HK-2 (cell line): ENCODE data around the gene SLC9A3.

Experiments
- DNase-seq: peaks from one replicate; pipeline ENCODE4 v3.0.0-alpha.2; 2018; ENCODE audit not compliant: unreplicated experiment

SLC9A3 gene

DNA sequence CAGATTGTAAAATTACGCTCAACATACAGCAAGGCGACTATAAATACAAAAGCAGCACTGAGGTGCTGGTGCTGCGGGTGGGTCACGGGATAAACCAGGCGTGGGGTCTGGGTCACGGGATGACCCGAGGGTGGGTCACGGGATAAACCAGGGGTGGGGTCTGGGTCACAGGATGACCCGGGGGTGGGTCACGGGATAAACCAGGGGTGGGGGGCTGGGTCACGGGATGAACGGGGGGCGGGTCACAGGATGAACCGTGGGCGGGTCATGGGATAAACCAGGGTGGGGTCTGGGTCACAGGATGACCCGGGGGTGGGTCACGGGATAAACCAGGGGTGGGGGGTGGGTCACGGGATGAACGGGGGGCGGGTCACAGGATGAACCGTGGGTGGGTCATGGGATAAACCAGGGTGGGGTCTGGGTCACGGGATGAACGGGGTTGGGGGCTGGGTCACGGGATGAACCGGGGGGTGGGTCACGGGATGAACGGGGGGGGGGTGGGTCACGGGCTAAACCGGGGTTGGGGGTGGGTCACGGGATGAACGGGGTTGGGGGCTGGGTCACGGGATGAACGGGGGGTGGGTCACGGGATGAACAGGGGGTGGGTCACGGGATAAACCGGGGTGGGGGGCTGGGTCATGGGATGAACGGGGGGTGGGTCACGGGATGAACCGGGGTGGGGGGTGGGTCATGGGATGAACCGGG, 30.2 kb upstream of the SLC9A3 start:
- DNase-seq: no peak

DNA sequence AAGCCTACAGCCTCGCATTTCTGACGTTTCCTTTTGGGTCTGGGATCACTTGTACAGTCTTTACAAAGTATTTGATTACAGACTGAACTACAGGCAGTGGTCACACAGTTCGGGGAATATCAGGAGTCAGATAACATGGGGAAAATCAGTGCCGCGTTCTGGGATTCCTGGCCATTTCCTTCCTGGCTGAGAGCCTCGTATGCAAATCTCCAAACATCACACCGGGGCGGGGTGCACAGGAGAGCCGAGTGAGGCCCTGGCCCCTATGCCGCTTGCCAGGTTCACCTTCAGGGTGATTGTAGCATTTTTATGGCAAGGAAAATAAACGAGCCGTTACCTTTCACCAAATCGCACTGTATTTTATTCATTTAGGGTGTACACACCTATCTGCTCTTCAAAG, 29.6 kb upstream of the SLC9A3 start:
- no peak for DNase-seq

DNA sequence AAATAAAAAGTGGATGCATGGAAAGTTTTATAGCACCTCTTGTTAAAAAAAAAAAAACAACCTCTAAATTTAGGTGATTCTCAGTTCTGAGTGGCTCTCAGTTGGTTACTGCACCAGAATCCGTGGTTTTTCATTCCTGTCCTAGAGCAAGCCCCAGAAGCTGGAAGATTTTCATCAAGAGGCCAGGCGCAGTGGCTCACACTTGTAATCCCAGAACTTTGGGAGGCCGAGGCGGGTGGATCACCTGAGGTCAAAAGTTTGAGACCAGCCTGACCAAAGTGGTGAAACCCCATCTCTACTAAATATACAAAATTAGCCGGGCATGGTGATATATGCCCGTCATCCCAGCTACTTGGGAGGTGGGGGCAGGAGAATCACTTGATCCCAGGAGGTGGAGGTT, 27.2 kb upstream of the SLC9A3 start:
- DNase-seq: no peak

- DNase-seq: no peak
Observed at GRCh38 chr5:549229-549628, 25.0 kb upstream of the SLC9A3 start.

DNA sequence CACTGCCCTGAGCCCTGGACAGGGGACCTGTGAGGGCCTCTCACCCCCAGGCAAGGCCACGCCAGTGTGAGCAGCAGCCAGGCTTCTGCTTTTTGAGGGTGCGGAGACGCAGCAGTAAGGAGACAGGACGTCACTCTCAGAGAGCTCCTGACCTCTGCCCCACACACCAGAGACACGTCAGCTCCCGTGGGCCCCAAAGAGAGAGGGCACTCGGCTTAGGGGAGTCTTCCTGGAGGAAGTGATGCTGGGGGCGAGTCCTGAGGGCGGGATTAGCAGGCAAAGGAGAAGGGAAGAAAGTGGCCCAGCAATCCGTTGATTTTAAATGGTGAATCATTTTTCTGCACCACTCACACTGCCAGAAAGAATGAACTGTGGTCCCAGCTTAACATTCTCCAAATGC, 24.0 kb upstream of the SLC9A3 start:
- peak; percentile 35 for DNase-seq

DNA sequence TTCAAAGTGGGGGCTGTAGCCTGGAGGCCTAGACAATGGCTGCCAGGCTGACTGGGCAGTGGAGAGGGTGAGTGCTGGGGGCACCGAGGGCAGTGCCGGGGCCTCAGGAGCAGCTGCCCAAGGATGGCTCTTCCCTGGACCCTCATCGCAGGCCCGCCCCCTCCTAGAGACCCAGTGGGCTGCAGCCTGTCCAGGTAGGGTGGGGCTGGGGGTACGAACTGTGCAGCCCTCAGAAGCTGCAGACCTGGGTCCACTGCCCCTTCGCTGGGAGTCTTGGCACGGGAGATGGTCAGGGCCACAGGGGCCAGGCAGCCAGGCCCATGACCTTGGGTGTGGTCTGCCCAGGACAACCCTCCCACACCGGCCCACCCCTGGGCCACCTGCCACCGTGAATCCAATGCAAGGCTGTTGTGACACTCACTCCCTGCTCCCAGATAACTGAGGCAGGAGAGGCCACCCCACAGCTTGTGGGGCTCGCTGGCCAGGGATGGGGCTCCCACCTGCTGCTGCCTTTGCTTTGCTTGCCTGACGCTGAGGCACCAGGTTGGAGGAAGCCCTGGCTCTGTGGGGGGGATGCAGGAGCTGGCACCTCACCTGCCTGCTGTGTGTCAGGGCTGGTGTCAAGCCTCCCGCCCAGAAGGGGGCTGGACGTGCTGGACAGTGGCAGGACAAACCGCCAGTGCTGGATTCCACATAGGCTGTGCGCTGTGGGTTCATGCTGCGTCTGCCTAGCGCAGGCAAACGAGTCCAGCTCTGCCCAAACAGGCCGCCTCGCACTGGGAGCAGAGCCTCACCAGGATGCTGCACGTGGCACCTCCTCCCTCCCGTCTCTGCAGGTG, 23.1 kb upstream of the SLC9A3 start:
- no peak for DNase-seq

- no peak for DNase-seq
Observed at GRCh38 chr5:546376-546908, 22.2 kb upstream of the SLC9A3 start.

DNA sequence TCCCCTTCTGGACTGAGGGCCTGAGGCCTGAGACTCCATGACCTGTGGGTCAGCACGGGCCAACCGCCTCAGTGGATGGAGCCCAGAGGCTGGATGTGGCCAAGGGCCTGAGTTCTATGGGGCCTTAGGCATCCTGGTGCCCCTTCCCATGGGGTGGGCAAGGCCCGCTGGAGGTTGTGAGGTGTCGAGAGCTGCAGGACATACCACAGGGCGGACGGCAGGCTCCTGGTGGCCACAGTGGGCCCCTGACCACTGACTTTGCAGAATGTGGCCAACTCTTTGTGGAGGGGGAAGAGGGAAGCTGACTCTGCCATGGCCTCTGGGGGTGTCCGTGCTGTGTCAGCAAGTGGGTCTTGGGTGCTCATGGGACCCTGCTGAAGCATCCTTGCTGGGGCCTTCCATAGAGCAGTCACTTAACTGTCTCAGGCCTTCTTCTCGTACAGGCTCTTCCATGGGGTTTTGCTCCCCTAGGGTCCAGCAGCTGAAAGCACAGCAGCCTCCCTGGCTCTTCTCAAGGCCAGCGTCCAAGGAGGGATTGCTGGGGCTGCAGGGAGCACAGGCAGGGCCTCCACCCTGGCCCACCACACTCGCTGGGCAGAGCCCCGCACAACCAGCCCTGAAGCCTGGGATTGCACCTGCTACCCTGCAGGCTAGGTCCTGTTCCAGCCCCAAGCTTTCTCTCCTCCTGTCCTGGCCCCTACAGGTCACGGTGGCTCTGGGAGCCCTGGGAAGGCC, 21.6 kb upstream of the SLC9A3 start:
- DNase-seq: no peak

DNA sequence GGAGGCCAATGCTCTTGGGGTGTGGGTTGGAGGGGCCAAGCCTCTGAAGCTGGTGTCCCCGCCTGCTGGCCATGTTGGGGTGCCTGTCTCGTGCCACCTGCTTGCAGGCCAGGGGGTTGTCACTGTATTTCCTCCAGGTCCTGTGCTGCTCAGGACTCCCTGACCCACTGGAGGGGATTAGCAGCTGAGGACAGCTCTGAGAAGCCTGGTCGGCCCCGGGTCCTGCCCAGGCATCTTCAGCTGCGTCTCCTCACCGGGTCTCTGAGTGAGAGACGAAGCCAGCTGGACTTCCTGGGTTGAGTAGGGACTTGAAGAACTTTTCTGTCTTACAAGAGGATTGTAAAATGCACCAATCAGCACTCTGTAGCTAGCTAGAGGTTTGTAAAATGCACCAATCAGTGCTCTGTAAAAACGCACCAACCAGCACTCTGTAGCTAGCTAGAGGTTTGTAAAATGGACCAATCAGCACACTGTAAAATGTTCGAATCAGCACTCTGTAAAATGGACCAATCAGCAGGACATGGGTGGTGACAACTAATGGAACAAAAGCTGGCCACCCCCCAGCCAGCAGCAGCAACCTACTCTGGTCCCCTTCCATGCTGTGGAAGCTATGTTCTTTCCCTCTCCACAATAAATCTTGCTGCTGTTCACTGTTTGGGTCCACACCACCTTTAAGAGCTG, 20.6 kb upstream of the SLC9A3 start:
- DNase-seq: no peak

GRCh38 chr5:543755-544674, 19.8 kb upstream of the SLC9A3 start:
- peak; percentile 18 for DNase-seq

- DNase-seq: no peak
Observed at GRCh38 chr5:543351-543750, 19.1 kb upstream of the SLC9A3 start.

DNA sequence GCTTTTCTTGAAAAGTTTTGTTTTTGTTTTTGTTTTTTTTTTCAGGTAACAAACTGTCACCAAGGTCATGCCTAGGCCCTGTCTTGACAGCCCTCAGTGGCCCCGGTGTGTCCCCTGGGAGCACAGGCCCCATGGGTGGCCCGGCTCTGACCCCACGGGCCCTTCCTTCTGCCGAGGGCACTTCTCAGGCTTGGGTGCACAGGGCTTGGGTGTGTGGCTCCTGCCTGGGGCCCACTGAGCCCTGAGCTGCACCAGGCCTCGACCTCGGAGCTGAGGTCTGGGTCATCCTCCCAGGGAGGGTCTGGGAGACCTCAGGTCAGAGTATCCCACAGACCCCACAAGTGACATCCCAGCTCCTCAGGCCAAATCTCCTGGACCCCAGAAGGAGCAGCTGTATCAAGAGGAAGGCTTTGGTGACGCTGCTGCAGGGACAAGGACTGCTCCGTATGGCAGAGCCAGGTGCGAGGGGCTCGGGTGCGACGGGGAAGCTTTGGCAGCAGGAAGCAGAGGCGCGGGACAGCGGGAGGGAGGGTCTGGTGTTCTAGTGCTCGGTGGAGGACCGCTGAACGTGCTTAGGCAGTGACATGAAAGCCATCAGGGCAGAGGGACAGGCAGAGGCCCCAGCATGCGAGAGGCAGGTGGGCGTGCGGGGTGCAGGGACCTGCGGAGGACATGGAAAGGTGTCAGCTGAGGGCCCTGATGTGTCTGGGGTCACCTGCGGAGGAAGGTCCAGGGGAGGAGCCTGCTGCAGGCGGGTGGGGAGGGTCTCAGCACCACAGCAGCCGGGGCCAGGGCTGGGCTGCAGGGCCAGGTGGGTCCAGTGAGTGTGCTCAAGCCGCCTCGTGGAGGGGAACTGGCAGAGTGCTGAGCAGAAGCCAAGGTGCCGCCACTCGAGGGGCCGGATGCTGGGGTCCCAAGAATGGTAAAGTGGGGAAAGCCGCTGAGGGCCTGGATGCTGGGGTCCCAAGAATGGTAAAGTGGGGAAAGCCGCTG, 18.4 kb upstream of the SLC9A3 start:
- no peak for DNase-seq

GRCh38 chr5:541539-542318, 17.5 kb upstream of the SLC9A3 start:
- DNase-seq: no peak

- DNase-seq: no peak
Observed at GRCh38 chr5:540906-541538, 16.8 kb upstream of the SLC9A3 start.

DNA sequence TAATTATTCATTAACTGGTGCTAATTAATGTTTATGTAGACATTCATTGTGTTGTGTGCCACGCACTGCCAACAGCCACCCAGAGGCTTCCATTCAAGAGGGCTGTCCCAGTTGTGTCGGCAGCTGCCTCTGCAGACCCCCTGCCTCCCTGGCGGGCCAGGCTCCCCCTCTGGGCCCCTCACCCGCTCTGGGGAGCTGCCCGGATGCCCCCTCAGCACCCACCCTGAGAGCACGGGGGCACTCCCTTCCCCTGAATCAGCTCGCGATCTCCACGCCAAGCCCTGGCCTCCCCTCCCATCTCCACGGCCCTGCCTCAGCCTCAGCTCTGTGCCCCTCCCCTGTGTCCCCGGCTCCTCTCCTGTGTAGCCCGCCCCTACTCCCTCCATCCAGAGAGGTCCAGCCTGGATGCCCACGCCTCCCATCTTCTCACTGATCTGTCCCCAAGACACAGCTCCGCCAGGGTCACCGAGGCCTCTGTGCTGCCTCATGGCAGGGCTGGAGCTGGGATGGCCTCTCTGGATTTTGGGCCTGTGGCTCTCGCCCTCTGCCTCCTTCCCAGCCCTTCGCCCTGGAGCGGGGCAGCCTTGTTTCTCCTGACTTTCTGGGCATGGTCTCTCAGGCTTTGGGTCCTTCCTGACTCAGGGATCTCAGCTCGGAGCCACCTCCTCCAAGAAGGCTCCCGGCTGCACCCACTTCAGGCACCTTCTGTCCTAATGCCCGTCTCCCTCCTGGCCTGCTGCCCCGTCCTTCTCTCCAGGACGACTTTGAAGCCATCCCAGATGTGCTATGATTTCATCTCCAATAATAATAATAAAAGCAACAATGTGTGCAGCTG, 16.0 kb upstream of the SLC9A3 start:
- DNase-seq: no peak

DNA sequence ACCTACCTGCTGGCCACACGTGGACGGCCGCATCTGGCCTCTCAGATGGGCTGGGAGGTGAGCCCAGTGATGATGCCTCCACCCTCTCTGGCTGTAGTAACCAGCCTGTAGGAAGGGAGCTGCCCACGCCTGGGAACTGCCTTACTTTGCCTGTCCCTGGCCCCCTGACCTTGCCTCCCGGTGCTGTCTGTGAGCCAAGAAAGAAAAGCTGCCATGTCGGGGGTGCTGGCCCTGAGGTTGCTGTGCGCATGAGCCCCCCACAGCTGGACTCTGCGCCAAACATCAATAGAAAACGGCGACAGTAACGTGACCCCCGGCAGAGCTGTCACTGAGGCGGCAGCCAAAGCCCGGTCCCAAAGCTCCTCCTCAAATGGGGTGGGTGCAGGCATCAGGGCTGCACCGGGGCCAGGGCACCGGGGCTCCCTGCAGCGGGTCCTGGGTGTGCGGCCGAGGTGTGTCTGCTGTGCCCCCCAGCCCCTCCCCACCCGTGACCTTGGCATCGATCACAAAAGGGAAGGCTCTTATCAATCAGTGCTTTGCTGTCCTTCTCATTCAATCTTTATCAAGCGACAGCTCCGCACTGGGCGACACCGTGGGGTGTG, 15.3 kb upstream of the SLC9A3 start:
- DNase-seq: no peak
